HG03060 (cell line): Measurements from ENCODE around the gene CLPTM1.
"Not testable (repeated sequence)": the region's sequence is repeated elsewhere in the genome, so short reads cannot be mapped to it uniquely, and the experiment has no call there.

Experiments used
- ATAC-seq: cut with Tn5 transposase; IDR thresholded peaks from one replicate; pipeline ENCODE4 v1.9.1; 2021; ENCODE audit warnings: low read depth, moderate number of reproducible peaks; ENCODE audit not compliant: unreplicated experiment

The CLPTM1 gene

DNA sequence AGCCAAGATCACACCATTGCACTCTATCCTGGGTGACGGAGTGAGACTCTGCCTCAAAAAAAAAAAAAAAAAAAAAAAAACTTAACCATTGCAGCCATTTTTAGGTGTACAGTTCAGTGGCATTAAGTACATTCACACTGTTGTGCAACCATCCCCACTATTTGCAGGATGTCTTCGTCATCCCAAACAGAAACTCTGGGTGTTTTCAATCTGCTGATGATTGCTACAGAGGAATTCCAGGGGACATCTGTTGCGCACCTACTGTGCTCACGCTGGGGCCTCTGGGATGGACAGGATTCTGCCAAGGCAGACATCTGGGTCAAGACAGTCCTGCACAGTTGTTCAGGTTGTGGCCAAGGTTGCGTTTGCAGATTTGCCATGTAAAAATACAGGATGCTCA lies 15.5 kb upstream of the CLPTM1 start:
- ATAC-seq = no peak

DNA sequence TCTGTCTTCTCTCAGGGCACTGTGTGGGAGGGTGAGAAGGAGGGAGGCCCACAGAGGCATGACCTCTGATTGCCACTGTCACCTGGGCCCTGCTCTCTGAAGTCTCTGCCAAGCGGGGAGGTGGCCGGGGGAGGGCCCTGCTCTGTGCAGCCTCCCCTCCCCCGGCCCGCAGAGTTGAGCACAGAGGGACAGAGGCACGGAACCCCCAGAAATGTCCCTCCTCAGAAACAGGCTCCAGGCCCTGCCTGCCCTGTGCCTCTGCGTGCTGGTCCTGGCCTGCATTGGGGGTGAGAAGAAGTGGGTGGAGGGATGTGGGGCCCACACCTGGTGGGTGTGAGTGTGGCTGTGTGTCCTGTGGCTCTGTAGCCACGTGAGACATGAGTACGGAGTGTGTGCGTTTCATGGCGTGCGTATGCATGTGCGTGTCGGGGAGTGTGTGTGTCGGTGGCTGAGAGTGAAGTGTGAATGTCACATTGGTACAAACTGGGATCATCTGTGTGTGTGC lies 13.1 kb upstream of the CLPTM1 start, which contains the start of gene APOC4:
TSS of gene APOC4 (plus strand) at position 171 of the 505 bp plus-strand sequence. CDS start at position 212, 41 bp downstream.
- no peak for ATAC-seq

DNA sequence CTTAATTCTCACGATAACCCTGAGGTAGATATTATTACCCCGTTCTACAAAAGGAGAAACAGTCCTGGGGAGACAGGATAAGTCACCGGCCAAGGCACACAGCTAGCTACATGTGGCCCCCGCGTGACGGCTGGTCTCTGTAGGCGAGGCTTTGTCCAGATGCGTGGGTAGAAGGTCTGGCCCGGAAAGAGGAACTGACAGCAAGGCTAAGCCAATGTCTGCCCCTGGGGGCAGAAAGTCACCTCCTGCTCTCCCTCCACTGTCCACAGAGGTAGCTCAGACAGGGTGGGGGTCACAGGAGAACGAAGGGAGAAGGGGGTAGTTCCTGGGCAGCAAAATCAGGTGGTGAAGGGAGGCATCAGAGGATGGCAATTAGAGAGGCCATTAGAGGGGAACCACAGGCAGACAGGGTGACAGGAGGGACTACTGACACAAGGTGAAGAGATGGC lies 11.4 kb upstream of the CLPTM1 start:
- no peak for ATAC-seq

DNA sequence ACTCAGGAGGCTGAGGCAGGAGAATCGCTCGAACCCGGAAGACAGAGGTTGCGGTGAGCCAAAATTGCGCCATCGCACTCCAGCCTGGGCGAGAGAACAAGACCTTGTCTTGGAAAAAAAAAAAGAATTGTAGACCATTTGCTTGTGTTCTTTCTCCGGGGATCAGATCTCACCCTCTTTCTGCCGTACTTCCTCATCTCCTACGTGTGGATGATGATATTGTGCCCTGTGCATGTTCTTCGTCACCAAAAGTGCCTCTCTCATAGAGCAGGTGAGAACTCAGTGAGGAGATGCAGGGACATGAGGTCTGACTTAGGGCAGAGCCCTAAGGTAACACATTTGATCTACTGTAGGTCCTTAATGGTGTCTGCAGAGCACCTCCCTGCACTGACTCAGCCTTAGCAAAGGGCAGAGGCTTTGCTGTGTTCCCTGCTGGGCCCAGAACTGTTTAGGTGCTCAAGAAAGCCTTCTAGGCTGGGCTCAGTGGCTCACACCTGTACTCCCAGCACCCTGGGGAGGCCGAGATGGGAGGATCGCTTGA lies 8.1 kb upstream of the CLPTM1 start:
- ATAC-seq = no peak

DNA sequence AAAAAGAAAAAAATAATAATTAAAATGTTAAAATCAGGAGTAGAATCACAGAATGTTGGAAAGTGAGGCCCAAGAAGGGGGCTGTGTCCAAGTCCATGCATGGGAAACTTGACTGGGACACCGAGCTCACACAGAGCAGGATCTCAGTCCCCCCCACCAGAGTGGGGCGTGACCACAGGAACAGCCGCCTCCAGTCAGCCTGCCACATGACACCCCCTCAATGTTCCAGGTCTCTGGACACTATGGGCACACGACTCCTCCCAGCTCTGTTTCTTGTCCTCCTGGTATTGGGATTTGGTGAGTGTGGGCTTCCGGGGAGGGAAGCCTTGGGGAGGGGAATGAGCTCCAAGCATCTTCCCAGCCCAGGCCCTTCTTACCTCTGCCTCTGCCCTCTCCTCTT lies 6.9 kb upstream of the CLPTM1 start:
- ATAC-seq = no peak

DNA sequence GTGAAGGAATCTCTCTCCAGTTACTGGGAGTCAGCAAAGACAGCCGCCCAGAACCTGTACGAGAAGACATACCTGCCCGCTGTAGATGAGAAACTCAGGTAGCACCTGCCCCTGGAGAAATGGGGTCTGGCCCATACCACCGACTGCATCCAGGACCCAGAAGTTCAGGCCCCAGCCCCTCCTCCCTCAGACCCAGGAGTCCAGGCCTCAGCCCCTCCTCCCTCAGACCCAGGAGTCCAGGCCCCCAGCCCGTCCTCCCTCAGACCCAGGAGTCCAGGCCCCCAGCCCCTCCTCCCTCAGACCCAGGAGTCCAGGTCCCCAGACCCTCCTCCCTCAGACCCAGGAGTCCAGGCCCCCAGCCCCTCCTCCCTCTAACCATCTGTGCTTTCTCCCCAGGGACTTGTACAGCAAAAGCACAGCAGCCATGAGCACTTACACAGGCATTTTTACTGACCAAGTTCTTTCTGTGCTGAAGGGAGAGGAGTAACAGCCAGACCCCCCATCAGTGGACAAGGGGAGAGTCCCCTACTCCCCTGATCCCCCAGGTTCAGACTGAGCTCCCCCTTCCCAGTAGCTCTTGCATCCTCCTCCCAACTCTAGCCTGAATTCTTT lies 6.3 kb upstream of the CLPTM1 start:
- no peak for ATAC-seq

DNA sequence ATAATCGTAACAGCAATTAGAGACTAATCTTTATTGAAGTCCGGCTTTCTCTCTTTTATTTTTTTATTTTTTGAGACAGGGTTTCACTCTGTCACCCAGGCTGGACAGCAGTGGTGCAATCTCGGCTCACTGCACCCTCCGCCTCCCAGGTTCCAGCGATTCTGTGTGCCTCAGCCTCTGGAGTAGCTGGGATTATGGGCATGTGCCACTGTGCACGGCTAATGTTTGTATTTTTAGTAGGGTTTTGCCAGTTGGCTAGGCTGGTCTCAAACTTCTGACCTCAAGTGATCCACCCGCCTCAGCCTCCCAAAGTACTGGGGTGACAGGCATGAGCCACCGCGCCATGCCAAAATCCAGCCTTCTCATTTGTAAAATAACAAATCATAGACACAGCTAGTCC lies 5.6 kb upstream of the CLPTM1 start:
- ATAC-seq = no peak

DNA sequence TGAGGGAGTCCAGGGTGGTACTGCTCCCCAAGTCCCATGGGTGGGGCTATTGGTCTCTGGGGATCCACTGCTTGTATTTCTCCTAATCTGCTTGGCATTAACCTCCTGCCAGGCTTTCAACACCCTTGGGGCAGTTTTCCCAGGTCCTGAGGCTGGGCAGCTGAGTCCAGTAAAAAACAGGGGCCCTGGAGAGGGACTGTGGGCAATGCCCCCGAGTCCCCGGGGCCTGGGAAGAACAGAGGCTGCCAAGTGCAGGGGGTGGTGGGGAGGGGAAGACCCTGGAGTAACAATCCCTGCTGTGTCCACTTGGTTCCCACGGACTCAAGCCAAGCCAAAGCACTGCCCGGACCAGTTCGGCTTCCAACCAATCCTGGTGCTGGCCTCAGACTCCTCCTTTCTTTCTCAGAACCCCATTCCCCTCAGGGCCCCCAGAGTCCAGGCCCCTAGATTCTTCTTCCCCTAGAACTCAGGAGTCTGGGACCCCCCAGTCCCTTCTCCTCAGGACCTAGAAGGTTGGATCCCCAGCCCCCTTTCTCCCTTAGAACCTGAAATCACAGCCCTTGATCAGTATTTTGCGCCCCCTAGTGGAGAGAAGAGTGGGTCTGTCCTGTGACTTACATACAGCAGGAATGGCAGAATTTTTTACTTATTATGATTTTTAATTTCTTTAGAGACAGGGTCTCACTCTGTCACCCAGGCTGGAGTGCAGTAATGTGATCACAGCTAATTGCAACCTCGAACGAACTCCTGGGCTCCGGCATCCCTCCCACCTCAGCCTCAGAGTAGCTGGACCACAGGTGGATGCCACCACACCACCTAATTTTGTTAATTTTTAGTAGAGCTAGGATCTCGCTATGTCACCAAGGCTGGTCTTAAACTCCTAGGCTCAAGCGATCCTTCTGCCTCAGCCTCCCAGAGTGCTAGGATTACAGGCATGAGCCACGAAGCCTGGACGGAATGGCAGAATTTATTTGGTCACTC lies 3.7 kb upstream of the CLPTM1 start:
- no peak for ATAC-seq

DNA sequence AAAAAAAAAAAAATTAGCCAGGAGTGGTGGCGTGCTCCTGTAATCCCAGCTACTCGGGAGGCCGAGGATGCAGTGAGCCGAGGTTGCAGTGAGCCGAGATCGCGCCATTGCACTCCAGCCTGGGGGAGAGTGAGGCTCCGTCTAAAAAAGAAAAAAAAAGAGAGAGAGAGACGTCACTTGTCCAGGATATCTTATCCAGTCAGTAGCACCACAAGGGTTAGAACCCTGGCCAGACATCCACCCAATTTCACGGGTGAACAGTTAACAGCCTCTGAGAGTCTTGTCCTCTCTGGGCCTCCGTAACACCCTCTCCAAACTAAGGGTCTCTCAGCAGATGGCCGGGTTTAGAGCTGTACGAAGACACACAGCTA lies 917 bp upstream of the CLPTM1 start:
- no peak for ATAC-seq

DNA sequence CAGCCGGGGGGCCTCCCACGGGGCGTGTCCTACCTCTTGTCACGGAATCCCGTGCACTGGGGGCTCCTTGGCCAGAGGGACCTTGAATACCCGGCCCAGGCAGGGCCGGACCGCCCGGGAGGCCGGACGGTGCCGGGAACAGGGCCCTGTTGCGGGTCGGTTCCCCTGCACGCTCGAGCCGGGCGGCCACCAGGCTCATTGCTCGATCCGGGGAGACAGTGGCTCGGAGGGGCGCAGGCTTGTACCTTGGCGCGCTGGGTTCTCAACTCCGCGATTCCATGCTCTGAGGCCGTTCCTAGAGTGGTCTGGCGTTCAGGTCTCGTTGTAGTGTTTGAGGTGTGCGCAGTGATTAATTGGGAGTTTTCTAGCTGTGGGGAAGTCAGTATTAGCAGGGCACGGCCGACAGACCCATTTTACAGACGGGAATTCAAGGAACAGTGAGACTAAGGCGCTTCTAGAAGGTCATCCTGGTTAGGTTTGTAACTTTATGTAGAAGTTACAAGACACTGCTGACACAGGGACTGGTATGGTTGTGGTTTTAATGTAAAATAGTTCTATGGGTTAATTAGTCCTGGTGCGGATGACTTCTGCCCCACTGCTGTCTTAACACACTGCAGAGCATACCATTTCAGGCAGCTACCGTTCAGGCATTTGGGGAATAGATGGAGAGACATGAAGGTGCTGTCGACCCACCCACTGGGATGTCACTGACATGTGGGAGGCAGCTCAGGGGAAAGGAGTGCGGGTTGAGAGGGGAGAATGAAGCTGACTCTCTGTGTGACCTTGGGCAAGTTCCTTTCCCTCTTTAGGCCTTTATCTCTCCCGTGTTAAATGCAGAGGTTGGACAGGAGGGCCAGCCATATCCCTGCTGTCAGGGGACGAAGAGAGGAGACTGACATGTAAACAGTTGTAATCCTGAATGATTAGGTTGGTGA lies 592 bp downstream of the CLPTM1 start:
- ATAC-seq = no peak

DNA sequence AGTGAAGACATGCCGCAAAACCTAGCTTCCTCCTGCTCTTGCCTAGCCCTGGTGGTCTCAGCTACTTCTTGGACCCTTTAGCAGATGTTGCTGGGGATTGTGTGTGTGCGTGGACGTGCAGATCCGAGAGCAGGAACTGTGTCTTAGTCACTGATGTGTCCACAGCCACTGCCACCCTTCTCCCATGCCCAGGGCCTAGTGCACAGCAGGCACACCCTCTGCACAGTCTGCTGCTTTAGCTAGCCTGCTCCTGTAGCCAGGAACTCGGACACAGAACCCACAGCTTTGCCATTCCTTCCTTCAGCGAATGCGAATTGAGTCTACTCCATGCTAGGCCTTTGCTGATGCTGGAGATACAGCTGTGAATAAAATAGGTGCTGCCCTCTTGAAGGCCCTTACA lies 2.3 kb downstream of the CLPTM1 start:
- ATAC-seq = no peak

DNA sequence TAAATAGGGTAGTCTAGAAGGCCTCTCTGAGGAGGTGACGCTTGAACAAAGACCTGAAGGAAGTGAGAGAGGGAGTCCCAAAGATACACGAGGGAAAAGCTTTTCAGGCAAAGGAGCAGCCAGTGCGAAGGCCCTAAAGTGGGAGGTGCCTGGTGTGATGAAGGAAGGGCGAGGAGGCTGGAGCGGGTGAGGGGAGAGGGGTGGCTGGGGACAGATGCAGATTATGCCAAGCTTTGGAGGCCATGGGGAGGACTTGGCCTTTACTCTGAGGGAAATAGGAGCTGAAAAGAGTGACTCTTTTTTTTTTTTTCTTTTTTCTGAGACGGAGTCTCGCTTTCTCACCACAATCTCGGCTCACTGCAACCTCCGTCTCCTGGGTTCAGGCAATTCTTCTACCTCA lies 2.9 kb downstream of the CLPTM1 start:
- no peak for ATAC-seq

DNA sequence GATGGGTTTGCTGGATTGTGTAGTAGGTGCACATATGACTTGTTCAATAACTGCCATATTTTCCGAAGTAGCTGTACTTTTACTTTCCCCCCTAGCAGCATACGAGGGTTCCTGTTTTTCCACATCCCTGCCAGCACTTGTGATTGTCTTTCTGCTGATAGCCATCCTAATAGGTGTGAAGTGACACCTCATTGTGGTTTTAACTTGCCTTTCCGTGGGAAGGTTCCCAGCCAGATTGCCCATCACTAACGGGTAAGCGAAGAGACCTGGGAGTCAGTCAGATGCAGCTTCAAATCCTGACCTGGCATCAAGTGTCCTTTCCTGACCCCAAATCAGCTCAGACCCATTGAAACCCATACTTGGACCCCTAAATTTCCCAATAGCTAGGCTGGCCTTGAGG lies 4.5 kb downstream of the CLPTM1 start:
- ATAC-seq = no peak

DNA sequence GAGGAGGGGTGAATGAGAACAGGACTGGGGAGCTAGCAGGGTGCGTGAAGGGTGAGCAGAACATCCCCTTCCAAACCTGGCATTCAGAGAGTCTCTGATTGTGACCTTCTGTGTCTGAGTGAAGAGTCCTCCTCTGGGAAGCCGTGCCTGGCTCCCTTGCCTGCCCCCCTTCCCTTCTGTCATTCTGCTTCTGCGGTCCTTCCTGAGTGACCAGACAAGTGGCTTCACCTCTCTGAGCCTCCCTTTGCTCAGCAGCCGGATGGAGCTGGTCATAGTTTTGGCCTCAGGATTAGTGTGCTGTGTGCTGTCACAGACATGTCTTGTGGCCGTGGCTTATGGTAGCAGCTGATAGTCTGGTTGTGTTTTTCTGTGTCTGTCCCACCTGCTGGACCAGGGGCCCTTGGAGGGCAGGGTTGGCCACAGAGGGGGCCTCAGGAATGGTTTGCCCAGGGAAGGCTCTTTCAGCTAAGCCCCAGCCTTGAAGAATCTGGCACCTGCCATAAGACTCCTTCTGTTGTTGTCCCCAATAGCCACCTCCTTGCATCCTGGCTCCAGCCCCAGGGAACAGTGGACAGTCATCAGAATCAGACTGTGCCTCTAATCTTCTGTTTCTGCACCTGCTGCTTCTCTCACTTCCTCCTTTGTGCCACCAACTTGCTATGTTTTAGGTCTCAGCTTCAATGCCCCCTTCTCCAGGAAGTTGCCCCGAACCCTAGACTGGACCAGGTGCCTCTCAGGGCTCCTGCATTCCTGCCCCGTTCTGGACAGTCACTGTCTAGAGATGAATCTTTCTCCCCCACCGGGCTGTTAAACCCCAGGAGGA lies 5.9 kb downstream of the CLPTM1 start:
- ATAC-seq = no peak

DNA sequence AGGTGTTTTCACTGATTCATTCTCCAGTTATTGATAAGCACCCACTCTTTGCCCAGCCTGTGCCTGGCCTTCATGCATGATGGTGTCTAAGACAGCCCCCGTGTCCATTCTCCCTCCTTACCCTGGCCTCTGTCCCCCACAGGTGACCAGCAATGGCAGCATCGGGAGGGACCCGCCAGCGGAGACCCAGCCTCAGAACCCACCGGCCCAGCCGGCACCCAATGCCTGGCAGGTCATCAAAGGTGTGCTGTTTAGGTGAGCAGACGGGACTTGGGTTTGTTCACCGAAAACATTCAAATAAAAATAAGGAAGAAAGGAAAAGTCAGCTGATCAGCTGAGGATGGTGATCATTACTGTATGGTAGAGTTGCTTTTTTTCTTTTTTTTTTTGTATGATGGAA lies 6.6 kb downstream of the CLPTM1 start:
- no peak for ATAC-seq

DNA sequence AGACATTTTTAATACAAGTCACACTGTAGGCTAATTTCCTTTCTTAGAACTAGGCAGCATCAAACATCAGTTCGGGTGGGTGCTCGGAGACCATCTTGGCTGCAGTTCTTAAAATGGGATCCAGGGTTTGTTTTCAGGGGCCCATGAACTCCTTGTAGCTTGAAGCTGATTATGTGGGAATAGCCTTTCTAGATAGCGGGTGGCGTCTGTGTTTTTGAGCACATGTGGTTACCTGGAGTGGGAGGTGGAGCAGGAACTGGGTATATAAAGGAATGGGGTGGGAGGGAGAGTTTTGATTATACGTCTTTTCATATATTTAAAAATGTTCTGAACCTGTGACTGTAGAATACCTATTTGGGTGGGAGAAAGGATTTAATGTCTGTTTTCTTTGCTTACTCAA lies 12.9 kb downstream of the CLPTM1 start:
- no peak for ATAC-seq

DNA sequence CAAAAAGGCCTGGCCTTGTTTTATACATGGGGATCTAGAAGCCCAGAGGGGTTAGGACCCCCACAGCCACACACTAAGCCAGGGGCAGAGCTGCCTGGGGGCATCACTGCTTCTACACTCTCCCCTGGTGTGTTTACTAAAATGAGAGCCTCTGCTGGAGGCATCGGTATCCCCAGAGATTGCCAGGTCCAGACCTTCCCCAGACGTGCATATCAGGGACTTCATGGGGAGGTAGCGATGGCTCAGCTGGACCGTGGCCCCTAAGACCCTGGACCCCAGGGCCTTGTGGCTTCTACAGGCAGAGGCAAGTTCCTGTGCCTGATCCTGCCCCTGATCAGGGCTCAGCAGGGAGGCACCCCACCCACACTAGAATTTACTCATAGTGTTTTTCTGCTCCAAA lies 13.5 kb downstream of the CLPTM1 start:
- no peak for ATAC-seq

DNA sequence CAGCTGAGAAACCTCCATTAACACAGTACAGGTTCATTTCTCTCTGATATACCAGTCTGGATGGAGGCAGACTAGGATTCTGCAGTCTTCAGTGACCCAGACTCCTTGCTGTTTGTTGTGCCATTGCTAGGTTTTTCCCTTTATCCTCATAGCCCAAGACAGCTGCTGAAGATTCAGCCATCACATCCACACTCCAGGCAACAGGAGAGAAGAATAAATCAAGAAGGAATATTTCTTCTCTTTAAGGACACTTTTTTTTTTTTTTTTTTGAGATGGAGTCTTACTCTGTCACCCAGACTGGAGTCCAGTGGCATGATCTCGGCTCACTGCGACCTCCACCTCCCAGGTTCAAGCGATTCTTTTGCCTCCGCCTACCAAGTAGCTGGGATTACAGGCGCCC lies 14.3 kb downstream of the CLPTM1 start:
- ATAC-seq = no peak

DNA sequence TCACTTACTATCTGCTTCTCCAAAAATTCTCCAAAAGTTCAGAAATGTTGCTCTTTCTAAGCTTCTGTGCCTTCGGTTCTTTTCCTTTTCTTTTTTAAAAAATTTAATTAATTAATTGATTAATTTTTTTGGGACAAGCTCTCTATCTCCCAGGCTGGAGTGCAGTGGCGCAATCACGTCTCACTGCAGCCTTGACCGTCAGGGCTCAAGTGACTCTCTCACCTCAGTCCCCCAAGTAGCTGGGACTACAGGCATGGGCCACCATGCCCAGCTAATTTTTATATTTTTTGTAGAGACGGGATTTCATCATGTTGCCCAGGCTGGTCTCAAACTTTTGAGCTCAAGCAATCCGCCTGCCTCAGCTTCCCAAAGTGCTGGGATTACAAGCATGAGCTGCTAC lies 16.3 kb downstream of the CLPTM1 start:
- ATAC-seq = not testable (repeated sequence)
